T follicular helper cell (primary cell): ENCODE data around the gene MEF2D.

Experiments used
- DNase-seq: peaks from one replicate; pipeline ENCODE4 v3.0.0-alpha.2; 2020; ENCODE audit warnings: low read depth

The MEF2D gene

GRCh38 chr1:156524481-156524869 lies 23.9 kb upstream of the MEF2D start:
- no peak for DNase-seq

DNA sequence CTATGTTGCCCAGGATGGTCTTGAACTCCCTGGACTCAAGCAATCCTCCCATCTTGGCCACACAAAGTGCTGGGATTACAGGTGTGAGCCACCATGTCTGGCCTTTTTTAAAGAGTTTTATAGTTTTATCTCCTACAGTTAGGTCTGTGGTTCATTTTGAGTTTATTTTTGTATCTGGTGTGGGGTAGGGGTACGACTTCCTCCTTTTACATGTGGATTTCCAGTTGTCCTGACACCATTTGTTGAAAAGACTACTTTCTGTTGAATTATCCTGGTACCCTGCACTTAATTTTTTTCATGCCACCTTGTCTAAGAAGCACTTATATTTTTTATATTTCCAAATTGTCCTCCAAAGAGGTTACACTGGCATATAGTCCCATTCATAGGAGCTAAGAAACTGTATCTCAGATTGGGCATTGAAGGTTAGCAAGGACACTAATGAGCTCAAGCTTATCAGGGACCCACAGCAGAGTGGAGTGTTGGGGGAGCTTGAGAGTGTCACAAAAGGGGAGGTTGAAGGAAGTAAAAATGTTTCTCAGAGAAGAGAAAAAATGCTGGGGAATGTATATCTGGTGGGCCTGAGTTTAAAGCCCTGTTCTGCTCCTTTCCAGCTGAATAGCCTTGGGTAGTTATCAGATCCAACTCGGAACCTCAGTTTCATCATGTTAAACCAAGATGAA lies 23.4 kb upstream of the MEF2D start:
- DNase-seq: no peak

DNA sequence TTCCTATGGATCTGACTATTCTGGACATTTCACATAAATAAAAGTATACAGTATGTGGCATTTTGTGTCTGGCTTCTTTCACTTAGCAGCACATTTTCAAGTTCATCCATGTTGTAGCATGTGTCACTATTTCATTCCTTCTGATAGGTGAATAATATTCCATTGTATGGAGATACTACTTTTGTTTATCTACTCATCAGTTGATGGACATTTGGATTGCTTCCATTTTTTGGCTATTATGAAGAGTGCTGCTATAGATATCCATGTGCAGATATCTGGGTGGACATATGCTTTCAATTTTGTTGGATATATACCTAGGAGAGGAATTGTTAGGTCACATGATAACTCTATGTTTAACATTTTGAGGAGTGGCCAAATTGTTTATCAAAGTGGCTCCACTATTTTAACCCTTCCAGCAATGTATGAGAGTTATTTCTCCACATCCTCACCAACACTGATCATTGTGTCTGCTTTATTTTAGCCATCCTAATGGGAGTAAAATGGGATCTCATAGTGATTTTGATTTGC lies 21.9 kb upstream of the MEF2D start:
- no peak for DNase-seq

- DNase-seq: no peak
Measured at GRCh38 chr1:156517748-156518147, 17.2 kb upstream of the MEF2D start.

GRCh38 chr1:156516821-156517220 lies 16.2 kb upstream of the MEF2D start:
- DNase-seq: no peak

DNA sequence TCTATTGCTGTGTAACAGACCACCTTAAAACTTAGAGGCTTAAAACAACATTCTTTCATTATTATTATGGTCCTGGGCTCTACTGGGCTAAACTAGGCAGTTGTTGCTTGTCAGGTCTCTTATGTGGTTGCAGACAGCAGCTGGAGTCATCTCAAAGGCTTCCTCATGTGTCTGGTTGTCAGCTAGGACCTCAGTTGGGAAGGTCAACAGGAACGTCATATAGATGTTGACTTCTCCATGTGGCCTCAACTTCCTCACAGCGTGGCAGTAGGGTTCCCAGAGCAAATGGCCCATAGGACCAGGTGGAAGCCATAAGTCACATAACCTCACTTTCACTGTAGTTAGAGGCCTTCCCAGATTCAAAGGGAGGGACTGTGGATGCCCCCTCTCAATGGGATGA lies 15.4 kb upstream of the MEF2D start:
- no peak for DNase-seq

DNA sequence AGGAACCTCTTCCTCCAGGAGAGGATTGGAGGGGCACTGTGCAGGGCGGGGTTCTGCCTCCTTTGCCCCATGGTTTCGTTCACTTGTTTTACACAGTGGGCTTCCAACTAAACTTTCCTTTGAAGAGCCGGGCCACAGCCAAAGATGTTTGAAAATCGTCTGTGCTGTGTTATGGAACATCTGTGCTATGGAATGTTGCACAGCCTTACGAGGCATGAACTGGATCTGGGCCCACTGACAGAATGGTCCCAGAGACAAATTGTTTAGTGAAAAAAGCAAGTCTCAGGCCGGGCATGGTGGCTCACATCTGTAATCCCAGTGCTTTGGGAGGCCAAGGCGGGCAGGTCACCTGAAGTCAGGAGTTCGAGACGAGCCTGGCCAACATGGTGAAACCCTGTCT lies 12.6 kb upstream of the MEF2D start:
- no peak for DNase-seq

GRCh38 chr1:156511644-156512043 lies 11.1 kb upstream of the MEF2D start:
- no peak for DNase-seq

- DNase-seq: no peak
Measured at GRCh38 chr1:156510709-156511108, 10.1 kb upstream of the MEF2D start.

DNA sequence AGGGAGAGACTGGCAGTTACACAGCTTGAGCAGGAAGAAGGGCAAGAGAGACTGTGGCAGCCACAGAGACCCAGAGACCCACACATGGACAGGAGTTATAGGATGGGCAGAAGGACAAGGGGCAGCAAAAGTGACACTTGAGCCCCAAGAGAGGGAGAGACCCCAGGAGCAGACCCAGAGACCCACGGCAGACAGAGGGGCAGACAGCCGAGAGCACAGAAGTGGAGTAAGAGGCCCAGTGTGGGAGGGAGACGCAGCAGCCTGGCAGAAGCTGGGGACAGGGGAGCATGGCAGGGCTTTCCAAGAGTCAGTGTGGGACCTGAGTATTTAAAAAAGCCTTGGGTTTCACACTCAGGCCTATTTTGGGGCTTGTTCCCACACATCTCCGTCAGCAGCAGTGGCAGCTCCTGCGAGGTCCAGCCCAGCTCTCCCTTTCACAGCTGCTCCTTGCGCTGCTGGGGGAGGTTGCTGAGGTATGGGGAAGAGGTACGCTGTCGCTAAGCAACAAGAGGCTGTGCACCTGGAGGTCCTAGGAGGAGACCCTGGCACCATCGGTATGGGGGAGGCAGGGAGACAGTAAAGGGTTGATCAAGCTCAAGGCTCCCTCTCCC lies 9.0 kb upstream of the MEF2D start:
- DNase-seq: no peak

- DNase-seq: no peak
Measured at GRCh38 chr1:156508955-156509234, 8.3 kb upstream of the MEF2D start.

GRCh38 chr1:156508205-156508954 lies 7.8 kb upstream of the MEF2D start:
- DNase-seq: no peak

DNA sequence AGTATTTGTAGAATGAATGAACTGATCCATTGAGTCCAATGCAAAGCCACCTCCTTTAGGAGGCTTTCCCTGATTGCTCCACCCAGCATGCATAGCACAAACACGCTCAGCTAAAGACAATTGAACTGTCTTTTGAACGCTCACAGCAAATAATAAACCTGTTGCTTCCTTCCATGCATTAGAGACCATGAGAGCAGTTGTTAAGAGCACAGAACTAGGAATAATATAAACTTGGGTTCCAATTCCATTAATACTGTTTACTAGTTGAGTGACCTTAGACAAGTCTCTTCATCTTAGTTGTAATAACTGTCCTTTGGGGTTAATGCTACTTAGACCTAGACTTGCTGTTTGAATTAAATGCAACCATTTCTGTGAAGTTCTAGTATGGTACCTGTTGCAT lies 5.9 kb upstream of the MEF2D start:
- DNase-seq: no peak

DNA sequence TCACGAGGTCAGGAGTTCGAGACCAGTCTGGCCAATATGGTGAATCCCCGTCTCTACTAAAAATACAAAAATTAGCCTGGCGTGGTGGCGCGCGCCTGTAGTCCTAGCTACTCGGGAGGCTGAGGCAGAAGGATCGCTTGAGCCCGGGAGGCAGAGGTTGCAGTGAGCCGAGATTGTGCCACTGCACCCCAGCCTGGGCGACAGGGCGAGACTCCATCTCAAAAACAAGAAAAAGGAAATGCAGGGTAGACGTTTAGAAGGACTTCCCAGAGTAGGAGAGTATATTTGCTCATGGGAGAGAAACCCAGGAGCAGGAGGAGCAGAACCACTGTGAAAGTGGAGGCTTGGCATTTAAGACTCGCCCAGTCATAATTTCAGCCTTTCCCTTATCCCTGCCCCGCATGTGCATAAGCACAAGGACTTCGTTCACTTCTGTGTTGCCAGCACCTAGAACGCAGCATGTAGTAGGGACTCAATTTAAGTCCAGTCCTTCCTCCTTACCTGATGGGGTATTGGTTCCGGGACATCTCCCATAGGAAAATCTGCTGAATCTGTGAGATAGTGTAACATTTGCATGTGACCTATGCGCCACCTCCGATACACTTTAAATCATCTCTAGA lies 5.2 kb upstream of the MEF2D start:
- no peak for DNase-seq

DNA sequence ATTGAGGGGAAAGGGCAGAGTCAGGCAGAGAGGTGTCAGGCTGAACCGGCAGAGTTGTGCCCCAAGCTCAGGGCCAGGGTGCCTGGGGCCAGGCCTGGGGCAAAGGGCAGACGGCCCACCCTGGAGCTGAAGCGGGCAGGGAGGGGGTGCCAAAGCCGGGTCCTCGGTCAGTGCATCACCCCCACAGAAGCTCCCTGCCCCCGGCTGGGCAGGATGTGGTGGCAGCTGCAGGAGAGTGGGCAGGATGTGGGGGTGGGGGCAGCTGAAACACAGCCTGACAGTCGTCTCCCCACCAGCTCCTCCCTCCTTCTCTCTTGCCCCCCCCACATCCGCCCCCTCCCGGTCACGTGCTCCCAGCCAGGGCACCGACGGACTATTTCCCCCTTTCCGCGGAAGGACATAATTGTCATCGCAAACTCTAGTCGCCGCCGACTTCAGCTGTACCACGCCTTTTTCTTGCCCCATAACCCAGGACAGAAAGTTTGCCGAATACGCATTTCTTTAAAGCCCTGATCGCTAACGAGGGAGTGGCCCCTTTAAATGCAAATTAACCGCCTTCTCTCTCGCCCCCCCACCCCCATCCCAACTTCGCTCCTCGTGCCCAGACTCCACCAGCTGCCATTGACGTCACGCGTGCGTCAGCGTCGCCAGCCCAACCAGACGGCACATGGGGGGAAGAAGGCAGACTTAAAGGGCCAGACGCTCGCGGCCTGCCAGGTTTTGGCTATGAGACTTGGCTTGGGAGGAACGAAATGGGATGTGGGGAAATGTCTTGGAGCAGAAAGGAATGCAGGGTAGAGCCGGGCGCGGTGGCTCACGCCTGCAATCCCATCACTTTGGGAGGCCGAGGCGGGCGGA lies 4.5 kb upstream of the MEF2D start:
- DNase-seq: peak; percentile 99

DNA sequence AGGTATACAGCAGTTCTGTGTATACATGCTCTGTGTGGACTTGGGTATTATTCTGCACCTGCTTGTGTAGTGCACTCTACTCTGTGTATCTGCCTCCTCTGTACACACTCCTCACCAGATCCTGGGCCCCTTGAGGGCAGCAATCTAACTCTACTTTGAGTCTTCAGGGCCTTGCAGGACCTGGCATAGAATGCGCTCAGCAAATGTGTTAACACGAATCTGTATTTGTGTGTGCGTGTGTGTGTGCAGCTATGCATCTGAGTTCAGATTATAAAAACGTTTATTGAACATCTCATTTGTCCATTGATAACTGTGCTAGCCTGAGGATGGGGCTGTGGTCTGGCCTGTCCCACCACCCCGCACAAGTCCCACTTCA lies 3.9 kb upstream of the MEF2D start:
- DNase-seq: no peak

GRCh38 chr1:156503698-156504437 lies 3.3 kb upstream of the MEF2D start:
- no peak for DNase-seq

DNA sequence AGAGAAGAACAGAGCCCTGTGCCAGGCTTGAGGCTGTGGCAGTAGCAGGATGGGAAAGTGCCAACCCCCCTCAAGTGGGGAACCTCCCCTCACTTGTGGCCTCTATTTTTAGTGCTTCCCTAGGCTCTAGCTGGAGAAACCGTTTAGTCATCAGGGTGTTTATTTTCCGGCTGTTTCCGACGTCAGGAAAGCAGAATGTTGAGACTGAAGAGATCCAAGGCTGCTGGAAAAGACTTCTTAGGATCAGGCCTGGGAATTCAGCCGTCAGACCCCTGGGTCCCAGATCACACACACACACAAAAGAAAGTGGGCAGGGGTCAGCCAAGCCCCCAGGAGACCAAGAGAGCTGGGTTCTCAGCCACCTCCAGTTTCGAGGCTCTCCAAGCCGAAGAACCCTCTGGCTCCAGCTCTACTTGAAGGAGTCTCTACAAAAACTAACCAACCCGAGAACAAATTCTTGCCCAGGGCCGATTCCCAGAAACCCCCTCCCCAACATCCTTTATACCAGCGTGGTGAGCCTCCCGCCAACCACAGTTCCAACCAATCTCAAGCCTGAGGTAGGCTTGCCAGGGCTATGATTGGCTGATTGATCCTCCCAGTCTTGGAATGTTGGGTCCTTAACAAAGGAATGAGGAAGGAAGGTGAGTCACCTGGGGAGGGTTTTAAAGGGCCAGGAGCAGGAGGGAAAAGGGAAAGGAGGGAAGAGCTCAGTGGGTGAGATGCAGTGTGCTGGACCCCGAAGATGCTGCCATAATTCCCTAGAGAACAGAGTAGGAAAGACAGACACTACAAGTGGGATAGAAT lies 2.5 kb upstream of the MEF2D start:
- DNase-seq: no peak

- DNase-seq: no peak
Measured at GRCh38 chr1:156502391-156502893, 1.9 kb upstream of the MEF2D start.
